GM11168 (cell line): ENCODE results near the gene TDRD10.
"Not testable (repeated sequence)": the region's sequence is repeated elsewhere in the genome, so short reads cannot be mapped to it uniquely, and the experiment has no call there.

Experiments used
- in situ Hi-C: fragments of 300-500 bp; cut with MboI; formaldehyde crosslinking; loops from one replicate; pipeline ENCODE4 v1.12.0; 2022; ENCODE audit warnings: low sequenced_read_pairs; ENCODE audit not compliant: unreplicated experiment

TDRD10 gene

DNA sequence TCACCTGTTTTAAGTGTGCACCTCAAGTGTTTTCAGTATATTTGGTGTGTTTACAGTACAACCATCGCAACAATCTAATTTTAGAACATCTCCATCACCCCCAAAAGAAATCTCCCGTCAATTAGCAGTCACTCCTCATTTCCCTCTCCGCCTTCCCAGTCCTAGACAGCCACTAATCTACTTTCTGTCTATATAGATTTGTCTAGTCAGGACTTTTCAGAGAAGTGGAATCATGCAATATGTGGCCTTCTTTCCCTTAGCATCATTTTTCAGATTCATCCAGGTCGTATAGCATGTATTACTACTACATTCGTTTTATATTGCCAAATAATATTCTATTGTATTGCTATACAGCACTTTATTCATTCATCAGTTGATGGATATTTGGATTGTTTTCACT, 1.9 kb downstream of the TDRD10 start:
- in situ Hi-C loops, result no loop called here

- in situ Hi-C loops, result no loop called here
Observed at GRCh38 chr1:154512760-154513159, 10.7 kb downstream of the TDRD10 start.

GRCh38 chr1:154514066-154514553, 12.1 kb downstream of the TDRD10 start:
- in situ Hi-C loops, result no loop called here

DNA sequence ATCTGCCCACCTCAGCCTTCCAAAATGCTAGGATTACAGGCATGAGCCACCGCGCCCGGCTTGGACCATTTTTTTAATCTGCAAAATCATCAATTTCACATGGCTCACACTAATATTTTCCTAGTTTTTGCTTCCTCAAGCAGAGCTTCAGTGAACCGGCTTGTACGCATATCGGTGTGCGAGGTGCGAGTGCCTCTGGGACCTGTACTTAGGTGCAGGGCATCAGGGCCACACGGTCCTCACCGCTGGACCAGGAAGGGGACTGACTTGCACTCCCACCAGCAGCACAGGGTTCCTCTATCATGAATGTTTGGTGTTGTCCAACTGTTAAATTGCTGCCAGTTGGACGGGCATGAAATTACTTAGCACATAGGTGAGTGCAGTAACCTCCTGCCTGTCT, 15.6 kb downstream of the TDRD10 start:
- in situ Hi-C loops, result no loop called here

- in situ Hi-C loops, result no loop called here
Observed at GRCh38 chr1:154519591-154519991, 17.6 kb downstream of the TDRD10 start.

DNA sequence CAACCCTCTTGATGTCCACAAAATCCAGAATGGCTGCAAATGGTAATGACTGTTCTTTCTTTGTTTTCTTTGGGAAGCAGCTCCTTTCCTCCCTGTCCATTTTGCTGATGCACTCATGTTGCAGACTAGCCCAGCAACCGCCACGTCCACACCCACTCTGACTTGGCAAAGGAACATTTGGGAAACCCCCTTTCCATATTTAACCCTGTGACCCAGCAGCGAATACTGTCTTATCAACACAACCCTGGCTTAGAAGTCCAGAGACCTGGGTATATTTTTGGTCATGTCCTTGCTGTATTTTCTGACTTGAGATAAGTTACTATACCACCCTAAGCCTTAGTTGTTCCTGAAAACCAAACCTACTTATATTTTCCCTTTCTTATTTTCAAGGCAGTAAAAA, 18.3 kb downstream of the TDRD10 start:
- in situ Hi-C loops, result no loop called here

- in situ Hi-C loops, result no loop called here
Observed at GRCh38 chr1:154521695-154522094, 19.7 kb downstream of the TDRD10 start.

DNA sequence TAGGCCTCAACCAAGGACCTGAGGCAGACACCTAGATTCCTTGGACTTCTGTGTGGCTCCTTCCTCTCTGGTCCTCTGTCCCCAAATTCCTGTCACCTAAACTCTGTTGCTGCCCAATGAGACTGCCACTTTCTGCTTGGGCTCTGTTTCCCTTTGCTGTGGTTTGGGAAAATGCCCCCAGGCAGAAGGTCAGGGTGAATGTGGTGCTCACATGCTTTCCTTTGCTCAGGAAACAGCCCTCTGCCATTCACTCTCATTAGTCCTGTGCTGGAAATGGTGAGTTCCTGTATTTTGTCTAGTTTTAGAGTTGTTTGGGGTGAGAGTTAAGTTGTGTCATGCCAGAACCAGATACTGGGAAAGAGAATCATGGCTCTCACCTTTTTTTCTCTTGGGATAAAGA, 22.9 kb downstream of the TDRD10 start:
- in situ Hi-C loops, result no loop called here

DNA sequence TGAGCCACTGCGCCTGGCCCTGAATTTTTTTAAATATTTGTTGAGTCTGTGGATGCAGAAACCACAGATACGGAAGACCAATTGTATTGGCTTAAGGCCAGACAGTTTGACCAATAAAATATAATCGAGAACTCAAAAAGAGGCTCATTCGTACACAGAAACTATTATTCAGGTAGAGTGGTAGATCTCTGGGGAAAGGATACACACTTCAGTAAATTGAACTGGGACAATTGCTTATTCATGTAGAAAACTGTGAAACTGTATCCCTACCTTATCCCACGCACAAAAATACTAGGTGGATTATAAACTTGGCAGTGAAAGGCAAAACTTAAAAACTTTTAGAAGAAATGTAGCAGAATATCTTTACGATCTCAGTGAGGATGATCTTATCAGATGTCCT, 25.2 kb downstream of the TDRD10 start:
- in situ Hi-C loops, result no loop called here

DNA sequence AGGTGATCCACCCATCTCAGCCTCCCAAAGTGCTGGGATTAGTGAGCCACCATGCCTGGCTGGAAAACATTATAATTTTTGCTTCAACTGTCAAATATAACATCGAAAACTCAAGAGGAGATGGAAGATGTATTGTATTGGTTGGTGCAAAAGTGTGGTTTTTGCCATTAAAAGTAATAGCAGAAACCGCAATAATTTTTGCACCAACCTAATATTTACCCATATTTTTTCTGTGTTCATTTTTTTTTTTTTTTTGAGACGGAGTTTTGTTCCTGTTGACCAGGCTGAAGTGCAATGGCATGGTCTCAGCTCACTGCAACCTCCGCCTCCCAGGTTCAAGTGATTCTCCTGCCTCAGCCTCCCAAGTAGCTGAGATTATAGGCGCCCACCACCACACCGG, 27.3 kb downstream of the TDRD10 start:
- in situ Hi-C loops, result no loop called here

DNA sequence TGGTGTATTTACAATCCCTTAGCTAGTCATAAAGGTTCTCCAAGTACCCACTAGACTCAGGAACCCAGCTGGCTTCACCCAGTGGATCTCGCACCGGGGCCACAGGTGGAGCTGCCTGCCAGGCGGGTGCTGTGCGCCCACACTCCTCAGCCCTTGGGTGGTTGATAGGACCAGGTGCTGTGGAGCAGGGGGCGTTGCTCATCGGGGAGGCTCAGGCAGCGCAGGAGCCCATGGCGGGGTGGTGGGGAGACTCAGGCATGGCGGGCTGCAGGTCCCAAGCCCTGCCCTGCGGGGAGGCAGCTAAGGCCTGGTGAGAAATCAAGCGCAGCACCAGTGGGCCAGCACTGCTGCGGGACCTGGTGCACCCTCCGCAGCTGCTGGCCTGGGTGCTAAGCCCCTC, 29.9 kb downstream of the TDRD10 start:
- in situ Hi-C loops, result not testable (repeated sequence)

- in situ Hi-C loops, result no loop called here
Observed at GRCh38 chr1:154533952-154534844, 32.2 kb downstream of the TDRD10 start.

DNA sequence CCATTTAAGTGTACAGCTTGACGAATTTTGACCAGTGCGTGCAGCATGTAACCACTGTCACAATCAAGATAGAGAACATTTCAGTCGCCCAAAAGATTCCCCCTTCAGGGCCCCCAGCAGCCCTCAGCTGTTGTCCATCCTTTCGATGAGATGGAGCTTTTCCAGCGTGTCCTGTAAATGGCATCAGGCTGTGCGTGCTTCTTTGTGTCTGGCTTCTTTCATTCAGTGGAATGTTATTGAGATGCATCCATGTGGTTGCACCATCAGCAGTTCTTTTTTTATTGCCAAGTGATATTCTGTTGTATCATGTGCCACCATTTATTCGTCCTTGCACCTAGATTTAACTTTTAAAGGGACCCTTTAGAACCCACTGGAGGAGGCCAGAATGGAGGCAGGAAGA, 34.6 kb downstream of the TDRD10 start:
- in situ Hi-C loops, result no loop called here

GRCh38 chr1:154539486-154540483, 37.8 kb downstream of the TDRD10 start:
- in situ Hi-C loops, result no loop called here

GRCh38 chr1:154541231-154541630, 39.2 kb downstream of the TDRD10 start:
- in situ Hi-C loops, result no loop called here

GRCh38 chr1:154546264-154547063, 44.4 kb downstream of the TDRD10 start:
- in situ Hi-C loops, result no loop called here

GRCh38 chr1:154547105-154547732, 45.2 kb downstream of the TDRD10 start:
- in situ Hi-C loops, result no loop called here

GRCh38 chr1:154548028-154548427, 46.0 kb downstream of the TDRD10 start:
- in situ Hi-C loops, result no loop called here

- in situ Hi-C loops, result no loop called here
Observed at GRCh38 chr1:154549202-154549770, 47.3 kb downstream of the TDRD10 start.
